NCI-H1048 (cell line): ENCODE measurements around the gene IL22RA1.

Experiments used
- DNase-seq: peaks from one replicate; lab custom pipeline; 2025; lab: John Stamatoyannopoulos, UW

The IL22RA1 gene

GRCh38 chr1:24096009-24096738 lies 46.8 kb downstream of the IL22RA1 start:
- no peak for DNase-seq

- no peak for DNase-seq
Measured at GRCh38 chr1:24095140-24095859, 47.6 kb downstream of the IL22RA1 start.

GRCh38 chr1:24094554-24094953 lies 48.4 kb downstream of the IL22RA1 start:
- no peak for DNase-seq

GRCh38 chr1:24093732-24094131 lies 49.2 kb downstream of the IL22RA1 start:
- DNase-seq = no peak

GRCh38 chr1:24092979-24093378 lies 50.0 kb downstream of the IL22RA1 start:
- DNase-seq = no peak

GRCh38 chr1:24091971-24092482 lies 50.9 kb downstream of the IL22RA1 start:
- no peak for DNase-seq

- no peak for DNase-seq
Measured at GRCh38 chr1:24090736-24091135, 52.2 kb downstream of the IL22RA1 start.

- DNase-seq = no peak
Measured at GRCh38 chr1:24089743-24090555, 53.0 kb downstream of the IL22RA1 start.

GRCh38 chr1:24089027-24089742 lies 53.8 kb downstream of the IL22RA1 start:
- DNase-seq = no peak

GRCh38 chr1:24086466-24086865 lies 56.5 kb downstream of the IL22RA1 start:
- no peak for DNase-seq

- DNase-seq = no peak
Measured at GRCh38 chr1:24085546-24085945, 57.4 kb downstream of the IL22RA1 start.

GRCh38 chr1:24085007-24085406 lies 57.9 kb downstream of the IL22RA1 start:
- no peak for DNase-seq

- DNase-seq = no peak
Measured at GRCh38 chr1:24084050-24084449, 58.9 kb downstream of the IL22RA1 start.

- DNase-seq = no peak
Measured at GRCh38 chr1:24082372-24082771, 60.6 kb downstream of the IL22RA1 start.

GRCh38 chr1:24081190-24081589 lies 61.8 kb downstream of the IL22RA1 start:
- no peak for DNase-seq

- no peak for DNase-seq
Measured at GRCh38 chr1:24080131-24080530, 62.8 kb downstream of the IL22RA1 start.

GRCh38 chr1:24077278-24077978 lies 65.5 kb downstream of the IL22RA1 start:
- DNase-seq = no peak

- DNase-seq = no peak
Measured at GRCh38 chr1:24075946-24076345, 67.0 kb downstream of the IL22RA1 start.

- DNase-seq = no peak
Measured at GRCh38 chr1:24075590-24075854, 67.4 kb downstream of the IL22RA1 start.

GRCh38 chr1:24074817-24075589 lies 67.9 kb downstream of the IL22RA1 start:
- no peak for DNase-seq

GRCh38 chr1:24074196-24074595 lies 68.7 kb downstream of the IL22RA1 start:
- DNase-seq = no peak
